Skeletal muscle satellite cell (primary cell): ENCODE results near the gene MAP2.

Experiments
- H3K27me3 ChIP-seq: 2 replicates; pipeline ENCODE4 v1.7.0; 2013; ENCODE audit warnings: low read length; ENCODE audit not compliant: control insufficient read depth, insufficient read depth
- H3K36me3 ChIP-seq: 2 replicates; pipeline ENCODE4 v1.7.0; 2013; ENCODE audit warnings: mild to moderate bottlenecking, control low read depth, low read length; ENCODE audit not compliant: insufficient read depth
- H3K4me1 ChIP-seq: 2 replicates; pipeline ENCODE4 v1.7.0; 2013; ENCODE audit warnings: low read length; ENCODE audit not compliant: control insufficient read depth, insufficient read depth
- H3K4me2 ChIP-seq: 2 replicates; pipeline ENCODE4 v1.7.0; 2013; ENCODE audit warnings: mild to moderate bottlenecking, low read length
- H3K4me3 ChIP-seq: 2 replicates; pipeline ENCODE4 v1.7.0; 2013; ENCODE audit warnings: low read length
- H3K9ac ChIP-seq: 2 replicates; pipeline ENCODE4 v1.7.0; 2013; ENCODE audit warnings: mild to moderate bottlenecking, low read depth, low read length, moderate library complexity
- H3K9me3 ChIP-seq: replicated peaks from 2 replicates; pipeline ENCODE4 v1.7.0; 2013; ENCODE audit warnings: mild to moderate bottlenecking, control low read depth, low read length

The MAP2 gene

DNA sequence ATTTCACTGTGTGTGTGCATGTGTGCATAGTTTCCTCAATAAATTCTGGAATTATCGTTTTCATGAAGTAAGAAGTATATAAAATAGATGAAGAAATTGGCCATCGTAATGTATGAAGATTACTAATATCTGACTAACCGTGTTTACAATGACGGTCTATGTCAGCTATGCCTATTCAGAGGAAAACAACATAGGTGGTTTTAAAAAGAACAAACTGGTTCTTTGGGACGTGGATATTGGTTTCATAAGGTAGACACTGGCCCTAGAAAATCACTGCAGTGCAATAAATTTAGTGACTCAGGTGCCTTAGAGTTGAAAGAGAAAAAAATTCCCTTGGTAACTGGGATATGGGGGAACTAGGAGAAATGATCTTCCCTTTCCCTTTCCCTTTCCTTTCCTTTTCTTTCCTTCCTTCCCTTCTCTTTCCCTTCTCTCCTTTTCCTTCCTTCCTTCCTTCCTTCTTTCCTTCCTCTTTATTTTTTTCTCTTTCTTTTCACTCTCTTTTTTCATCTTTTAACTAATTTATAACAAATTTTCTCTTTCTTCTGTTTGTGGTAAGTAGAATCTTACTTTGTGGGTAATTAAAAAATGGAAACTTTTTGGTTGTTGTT, 36.4 kb downstream of the MAP2 start:
- Histone ChIP-seq H3K9ac (no peak overlapping the region), H3K36me3 (no peaks in the 10 kb centered on the region), H3K27me3 (no peaks in the 10 kb centered on the region), H3K4me1 (no peaks in the 10 kb centered on the region), H3K4me3 (no peak overlapping the region), H3K9me3 (no peaks in the 10 kb centered on the region), H3K4me2 (no peak overlapping the region)

DNA sequence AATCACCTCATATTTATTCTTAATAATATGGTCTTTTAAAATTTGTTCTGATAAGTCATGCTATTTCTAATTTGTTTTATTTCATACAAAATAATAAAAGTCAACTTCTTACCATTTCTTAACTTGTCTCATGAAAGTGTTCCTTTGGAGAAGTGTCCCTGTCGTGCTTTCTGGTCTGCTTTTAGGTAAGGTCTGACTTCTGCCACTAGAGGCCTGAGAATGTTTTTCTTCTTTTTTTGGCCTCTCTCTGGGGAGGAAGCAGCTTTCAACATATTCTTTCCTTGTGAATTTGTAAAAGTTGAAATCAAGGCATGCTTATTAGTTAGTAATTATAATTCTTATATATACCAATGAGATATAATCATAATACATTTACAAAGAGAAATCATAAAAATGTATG, 39.4 kb downstream of the MAP2 start:
- Histone ChIP-seq H3K4me1 (no peaks in the 10 kb centered on the region), H3K4me2 (no peak overlapping the region), H3K27me3 (no peaks in the 10 kb centered on the region), H3K4me3 (no peak overlapping the region), H3K36me3 (no peaks in the 10 kb centered on the region), H3K9me3 (no peaks in the 10 kb centered on the region), H3K9ac (no peak overlapping the region)

DNA sequence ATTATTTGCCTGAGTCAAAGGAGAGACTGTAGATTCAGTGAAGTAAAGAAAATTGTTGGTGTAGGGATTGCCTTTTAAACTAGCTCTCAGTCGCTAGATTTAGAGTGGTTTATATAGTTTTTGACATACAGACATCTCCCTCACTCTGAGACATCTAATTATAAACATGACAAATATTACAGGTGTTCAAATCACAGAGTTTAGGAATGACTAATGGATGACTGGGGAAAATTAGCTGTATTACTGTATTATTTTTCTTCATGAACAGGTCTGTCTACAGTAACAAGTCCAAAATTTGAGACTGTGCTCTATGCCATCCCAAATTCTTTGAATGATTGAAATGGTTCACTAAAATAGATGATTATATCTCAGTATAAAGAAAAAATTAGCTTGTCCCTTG, 40.0 kb downstream of the MAP2 start:
- Histone ChIP-seq H3K9ac (no peak overlapping the region), H3K4me3 (no peak overlapping the region), H3K4me2 (no peak overlapping the region), H3K36me3 (no peaks in the 10 kb centered on the region), H3K4me1 (no peaks in the 10 kb centered on the region), H3K27me3 (no peaks in the 10 kb centered on the region), H3K9me3 (no peaks in the 10 kb centered on the region)

DNA sequence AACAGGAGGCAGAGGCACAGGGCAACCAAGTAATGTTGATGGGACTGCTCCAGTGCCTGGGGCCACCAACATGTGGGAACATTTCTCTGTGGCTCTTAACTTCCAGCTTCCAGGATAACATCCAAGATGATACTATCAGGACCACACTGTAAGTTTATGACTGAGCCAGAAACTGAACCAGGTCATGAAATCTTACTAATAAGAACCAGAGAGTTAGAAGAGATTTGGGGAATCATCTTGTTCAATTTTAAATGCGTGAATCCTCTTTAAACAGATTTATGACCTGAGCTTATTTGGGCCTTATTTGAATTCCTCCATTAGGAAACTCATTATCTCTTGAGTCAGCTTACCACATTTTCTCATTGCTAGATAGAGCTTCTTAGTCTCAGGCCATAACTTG, 45.0 kb downstream of the MAP2 start:
- Histone ChIP-seq H3K27me3 (no peaks in the 10 kb centered on the region), H3K4me1 (peaks cover 32% of the 10 kb centered on the region), H3K9me3 (no peaks in the 10 kb centered on the region), H3K4me2 (no peak overlapping the region), H3K36me3 (no peaks in the 10 kb centered on the region), H3K4me3 (no peak overlapping the region), H3K9ac (no peak overlapping the region)

DNA sequence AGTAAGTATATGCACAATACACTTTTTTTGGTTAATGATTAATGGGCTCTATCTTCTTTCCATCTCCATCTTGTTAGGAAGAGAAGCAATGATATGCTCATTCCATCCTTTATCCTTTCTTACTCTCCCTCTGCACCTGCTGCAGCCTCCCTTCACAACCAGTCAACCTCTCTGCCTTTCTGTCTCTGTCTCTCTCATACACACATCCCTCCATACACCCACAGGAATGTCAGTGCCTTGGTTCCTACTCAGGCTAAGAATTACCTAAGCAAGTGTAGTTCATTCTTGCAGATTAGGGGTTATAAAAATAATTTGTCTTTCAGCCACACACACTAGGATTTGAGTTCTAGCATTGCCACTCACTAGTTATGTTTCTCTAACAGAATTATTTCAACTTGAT, 45.6 kb downstream of the MAP2 start:
- Histone ChIP-seq H3K4me2 (no peak overlapping the region), H3K36me3 (no peaks in the 10 kb centered on the region)

DNA sequence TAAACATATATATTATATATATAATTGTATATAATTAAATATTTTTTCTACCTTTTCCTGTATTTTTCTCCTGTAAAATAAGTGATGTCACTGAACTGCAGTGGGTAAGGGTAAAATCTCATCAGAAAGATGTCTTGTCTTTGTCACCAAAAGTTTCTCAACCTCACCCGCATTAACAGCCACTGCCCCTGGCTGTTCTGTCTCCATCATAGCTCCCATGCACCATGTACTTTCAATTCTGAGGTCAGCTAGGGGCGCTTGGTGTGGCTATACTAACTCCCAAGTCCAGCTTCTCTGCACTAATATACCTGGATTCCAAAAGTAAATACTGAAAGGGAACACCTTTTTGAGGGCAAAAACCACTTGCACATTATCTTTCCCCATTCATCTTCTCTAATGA, 46.6 kb downstream of the MAP2 start:
- H3K4me3 ChIP-seq: no peak overlapping the region
- no peak overlapping the region for H3K9ac ChIP-seq
- peaks cover 42% of the 10 kb centered on the region for H3K4me1 ChIP-seq
- no peaks in the 10 kb centered on the region for H3K36me3 ChIP-seq
- no peaks in the 10 kb centered on the region for H3K9me3 ChIP-seq
- no peak overlapping the region for H3K4me2 ChIP-seq
- no peaks in the 10 kb centered on the region for H3K27me3 ChIP-seq

More for the DNA sequence above, 45.6 kb downstream of the MAP2 start:
- Histone ChIP-seq H3K9me3 (no peaks in the 10 kb centered on the region), H3K4me1 (peaks cover 38% of the 10 kb centered on the region), H3K9ac (no peak overlapping the region), H3K27me3 (no peaks in the 10 kb centered on the region), H3K4me3 (no peak overlapping the region)

DNA sequence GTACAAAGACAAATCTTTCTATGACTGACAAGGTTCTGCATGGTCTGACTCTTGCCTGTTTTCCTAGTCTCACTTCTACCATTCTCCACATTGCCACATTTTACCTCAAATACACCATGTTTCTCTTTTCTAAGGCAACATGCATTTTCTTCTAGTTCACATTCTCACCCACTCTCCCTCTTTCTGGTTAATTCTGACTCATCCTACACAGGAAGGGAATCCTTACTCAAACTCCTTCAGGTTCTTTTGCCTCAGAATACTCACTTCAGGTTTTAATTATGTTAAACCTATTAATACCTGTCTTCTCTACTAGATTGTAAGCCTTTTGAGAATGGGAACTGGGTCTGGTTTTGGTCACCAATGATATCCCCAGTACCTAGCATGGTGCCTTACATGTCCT, 47.2 kb downstream of the MAP2 start:
- Histone ChIP-seq H3K9ac (peak overlapping the region; percentile 38), H3K27me3 (no peaks in the 10 kb centered on the region), H3K36me3 (no peaks in the 10 kb centered on the region), H3K4me3 (no peak overlapping the region), H3K4me1 (peaks cover 43% of the 10 kb centered on the region), H3K9me3 (no peaks in the 10 kb centered on the region), H3K4me2 (no peak overlapping the region)

DNA sequence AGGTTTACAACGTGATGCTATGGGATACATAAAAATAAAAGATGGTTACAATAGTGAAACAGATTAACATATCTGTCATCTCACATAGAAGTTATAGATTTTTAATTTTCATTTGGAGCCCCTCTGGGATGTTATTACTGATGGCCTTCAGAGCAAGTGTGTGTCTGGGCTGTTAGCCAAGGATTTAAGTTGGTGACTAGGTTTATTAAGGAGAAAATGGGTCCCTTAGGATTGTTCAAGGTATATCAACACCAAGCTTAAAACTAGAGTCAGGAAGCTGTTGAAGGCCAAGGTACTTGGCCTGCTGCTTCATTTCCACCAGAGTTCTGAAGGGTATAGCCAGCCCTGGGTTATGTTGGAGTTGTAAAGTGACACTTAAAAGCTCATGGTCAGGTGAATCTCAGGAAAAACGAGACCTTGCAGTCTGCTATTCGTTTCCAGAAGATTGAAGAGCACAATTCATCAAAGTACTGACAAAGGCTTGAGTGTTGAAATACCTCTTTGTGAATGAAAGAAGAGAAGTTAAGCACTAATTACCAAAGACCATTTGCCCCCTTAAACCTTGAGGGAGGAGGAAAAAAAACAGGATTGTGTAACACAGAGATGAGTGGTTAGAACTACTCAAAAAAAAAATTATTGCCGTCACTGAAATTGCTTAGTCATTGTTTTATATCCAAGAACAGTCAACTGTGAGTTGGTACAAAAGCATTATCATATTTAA, 48.4 kb downstream of the MAP2 start:
- Histone ChIP-seq H3K9ac (peak overlapping the region; percentile 70), H3K27me3 (no peaks in the 10 kb centered on the region), H3K4me2 (peak overlapping the region; percentile 49), H3K9me3 (no peaks in the 10 kb centered on the region), H3K4me3 (no peak overlapping the region), H3K36me3 (no peaks in the 10 kb centered on the region), H3K4me1 (peaks cover 49% of the 10 kb centered on the region)

DNA sequence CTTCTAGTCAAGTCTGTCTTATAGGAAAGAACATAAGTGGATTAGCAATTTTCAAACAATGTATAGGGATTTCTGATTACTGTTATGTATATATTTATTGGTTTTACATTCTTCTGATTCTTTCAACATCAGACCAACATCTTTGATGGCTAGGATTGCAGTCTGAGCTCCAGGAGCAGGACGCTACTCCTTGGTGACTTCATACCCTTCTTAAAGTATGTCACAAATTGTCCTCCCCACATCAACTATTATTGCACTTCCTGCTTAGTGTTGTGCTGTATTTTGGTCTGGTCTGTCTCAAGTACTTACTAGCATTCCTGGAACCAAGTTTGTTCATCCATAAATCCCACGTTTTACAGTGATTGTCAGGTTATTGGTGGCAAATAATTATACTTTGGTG, 49.0 kb downstream of the MAP2 start:
- no peaks in the 10 kb centered on the region for H3K27me3 ChIP-seq
- H3K36me3 ChIP-seq: no peaks in the 10 kb centered on the region
- H3K4me2 ChIP-seq: peak overlapping the region; percentile 49
- no peak overlapping the region for H3K4me3 ChIP-seq
- H3K4me1 ChIP-seq: peaks cover 49% of the 10 kb centered on the region
- H3K9ac ChIP-seq: peak overlapping the region; percentile 70
- H3K9me3 ChIP-seq: no peaks in the 10 kb centered on the region

DNA sequence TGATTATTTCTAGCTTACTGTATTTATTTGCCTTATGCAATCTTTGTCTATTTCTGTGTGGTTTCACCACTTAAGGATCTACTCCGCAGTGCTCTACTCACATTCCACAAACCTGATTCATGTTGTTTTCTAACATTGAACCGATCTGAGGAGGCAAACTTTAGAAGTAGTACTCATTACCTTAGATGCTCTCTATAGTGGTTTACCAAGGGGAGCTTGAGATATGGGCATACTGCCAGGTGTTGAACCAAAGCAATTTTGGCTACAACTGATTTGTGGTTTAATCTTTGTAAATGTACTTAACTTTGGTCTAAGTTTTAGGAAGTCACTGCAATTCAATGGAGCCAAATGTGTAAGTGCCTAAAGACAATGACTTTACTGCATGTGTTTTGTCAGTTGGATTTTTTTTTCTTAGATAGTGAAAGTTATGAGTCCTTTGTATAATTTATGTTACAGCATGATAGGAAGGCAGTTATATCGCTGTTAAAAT, 50.1 kb downstream of the MAP2 start:
- no peak overlapping the region for H3K4me3 ChIP-seq
- H3K9me3 ChIP-seq: no peaks in the 10 kb centered on the region
- peak overlapping the region; percentile 55 for H3K9ac ChIP-seq
- peaks cover 49% of the 10 kb centered on the region for H3K4me1 ChIP-seq
- H3K36me3 ChIP-seq: no peaks in the 10 kb centered on the region
- H3K27me3 ChIP-seq: no peaks in the 10 kb centered on the region
- H3K4me2 ChIP-seq: peak overlapping the region; percentile 46

DNA sequence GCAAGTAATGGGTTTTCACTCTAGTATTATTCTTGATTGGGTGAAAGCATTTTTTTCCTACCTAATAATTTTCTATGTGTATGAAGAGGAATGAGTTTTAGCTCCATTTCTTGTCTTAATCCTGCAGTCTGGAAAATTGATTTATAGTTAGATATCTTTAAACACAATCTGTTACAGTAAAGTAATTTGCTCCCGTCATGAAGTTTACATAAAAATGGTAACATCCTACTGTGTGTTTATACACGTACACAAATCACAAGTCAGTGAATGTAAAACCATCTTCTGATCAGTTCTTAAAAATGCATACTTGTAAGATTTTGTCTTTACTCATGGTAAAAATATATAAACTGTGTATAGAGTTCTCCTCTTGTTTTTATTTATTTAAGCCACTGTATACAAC, 51.1 kb downstream of the MAP2 start:
- H3K4me1 ChIP-seq: peaks cover 49% of the 10 kb centered on the region
- no peak overlapping the region for H3K4me2 ChIP-seq
- no peaks in the 10 kb centered on the region for H3K36me3 ChIP-seq
- no peak overlapping the region for H3K4me3 ChIP-seq
- no peaks in the 10 kb centered on the region for H3K27me3 ChIP-seq
- H3K9ac ChIP-seq: no peak overlapping the region
- no peaks in the 10 kb centered on the region for H3K9me3 ChIP-seq
